A549 treated with ZK216348 at 1 μM for 4 hours (cell line): Measurements from ENCODE around the gene EBI3. TPM values are rescaled to one million over a fixed set of nuclear protein-coding genes. Genes with fewer than 3 reads are reported as not detected.

Experiments used
- total RNA-seq: library from RNA; stranded (reverse); fragments of 200-300 nt; extraction: Qiagen RNA extraction; gene quantifications from 5 replicates; pipeline ENCODE4 v1.2.3, GENCODE V29; 2022; ENCODE audit warnings: low read depth

EBI3 gene
- total RNA-seq: 1.5 to 4.8 TPM (median 3.0 TPM) in 5 replicates

GRCh38 chr19:4229179-4229931 is at the start of gene EBI3:
TSS of gene EBI3 (plus strand) at chr19:4229523. CDS start at chr19:4229551, 28 bp downstream.

GRCh38 chr19:4182084-4182810 is 47.1 kb upstream of the EBI3 start, which contains the start of the genes ANKRD24 and SIRT6:
TSS of gene ANKRD24 (plus strand) at chr19:4182689. CDS start at chr19:4186426, 3,737 bp downstream.
TSS of gene SIRT6 (minus strand) at chr19:4182563. CDS start at chr19:4182539, 24 bp downstream.

GRCh38 chr19:4246767-4247593 is 17.7 kb downstream of the EBI3 start, which contains the start of gene YJU2:
TSS of gene YJU2 (plus strand) at chr19:4247080. CDS start at chr19:4247147, 67 bp downstream.

GRCh38 chr19:4278419-4279266 is 49.3 kb downstream of the EBI3 start, which contains the start of gene SHD:
TSS of gene SHD (plus strand) at chr19:4279266. CDS start at chr19:4280064, 798 bp downstream.

Other genes starting within 250 kb of the EBI3 start
- 784 to 1,088 TPM (median 1,072 TPM) in 5 replicates for gene EEF2, start 244.1 kb upstream of the EBI3 start, total RNA-seq
- gene PIAS4, start 221.8 kb upstream of the EBI3 start, total RNA-seq: 13.4 to 17.1 TPM (median 14.3 TPM) in 5 replicates
- 12.7 to 28.0 TPM (median 21.6 TPM) in 5 replicates for gene ZBTB7A, start 162.6 kb upstream of the EBI3 start, total RNA-seq
- gene MAP2K2, start 105.4 kb upstream of the EBI3 start, total RNA-seq: 118 to 176 TPM (median 167 TPM) in 5 replicates
- 0.08 to 0.39 TPM (median 0.11 TPM) in 4 of 5 replicates, not detected in the other for gene CREB3L3, start 75.9 kb upstream of the EBI3 start, total RNA-seq
- gene SIRT6, start 47.0 kb upstream of the EBI3 start, total RNA-seq: 17.4 to 39.4 TPM (median 36.8 TPM) in 5 replicates
- 0.16 to 0.34 TPM (median 0.31 TPM) in 5 replicates for gene ANKRD24, start 46.8 kb upstream of the EBI3 start, total RNA-seq
- 17.1 to 23.9 TPM (median 21.5 TPM) in 5 replicates for gene YJU2, start 17.6 kb downstream of the EBI3 start, total RNA-seq
- not detected in 5 replicates for gene SHD, start 49.7 kb downstream of the EBI3 start, total RNA-seq
- gene TMIGD2, start 72.9 kb downstream of the EBI3 start, total RNA-seq: not detected in 5 replicates
- gene FSD1, start 75.1 kb downstream of the EBI3 start, total RNA-seq: 6.0 to 10.8 TPM (median 8.6 TPM) in 5 replicates
- 0.12 to 0.47 TPM in 2 of 5 replicates, not detected in the others for gene STAP2, start 109.3 kb downstream of the EBI3 start, total RNA-seq
- gene MPND, start 114.0 kb downstream of the EBI3 start, total RNA-seq: 7.0 to 13.3 TPM (median 10.1 TPM) in 5 replicates
- gene SH3GL1, start 171.0 kb downstream of the EBI3 start, total RNA-seq: 36.6 to 63.4 TPM (median 61.9 TPM) in 5 replicates
- gene CHAF1A, start 173.1 kb downstream of the EBI3 start, total RNA-seq: 19.7 to 27.3 TPM (median 24.6 TPM) in 5 replicates
- gene UBXN6, start 228.3 kb downstream of the EBI3 start, total RNA-seq: 30.7 to 66.9 TPM (median 55.5 TPM) in 5 replicates
- 19.3 to 33.2 TPM (median 30.4 TPM) in 5 replicates for gene HDGFL2, start 242.8 kb downstream of the EBI3 start, total RNA-seq